ENCODE results near the gene CARS2.

DNA sequence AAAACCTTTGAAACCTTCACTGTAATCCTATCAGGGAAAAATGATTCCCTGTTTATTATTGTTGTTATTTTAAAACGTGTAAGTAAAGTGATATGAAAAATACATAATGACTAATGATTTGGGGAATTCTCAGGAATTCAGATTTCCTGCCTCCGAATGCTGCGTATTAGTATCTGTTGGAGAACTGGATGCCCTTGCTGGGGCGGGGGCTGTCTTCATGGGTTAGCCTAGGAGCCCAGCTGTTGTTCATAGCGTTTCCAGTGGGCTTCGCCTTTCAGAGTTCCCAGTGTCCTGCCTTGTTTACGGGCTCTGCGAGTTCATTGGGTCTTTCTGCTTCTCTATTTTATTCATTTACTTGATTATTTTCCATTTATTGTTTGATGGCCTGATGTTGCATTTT, 72.1 kb downstream of the CARS2 start:
- TF ChIP-seq EZH2phosphoT487 (IDR thresholded peaks at IDR 0.05; ENCODE audit: insufficient read depth, low read depth) (no peak), EZH2 (IDR thresholded peaks at IDR 0.05; ENCODE audit: insufficient read depth, poor library complexity, severe bottlenecking) (no peak)
